HCT116 (cell line): Measurements from ENCODE around the gene MAN2B1. TPM values are rescaled to one million over a fixed set of nuclear protein-coding genes. Genes with fewer than 3 reads are reported as not detected.

Source experiments
- ATAC-seq: fragments of 200-7000 bp; cut with Tn5 transposase; 2 replicates; pipeline ENCODE4 v1.9.1; 2020; ENCODE audit warnings: mild to moderate bottlenecking, moderate library complexity
- BruUV-seq: library from RNA; stranded (reverse); fragments of 400-500 nt; replicated peaks from 2 replicates; lab custom pipeline; 2021; lab: Mats Ljungman, UMichigan
- CTCF ChIA-PET: fragments of 300-600 bp; sonication (Branson Sonifier 250); formaldehyde crosslinking; loops from one replicate; lab custom pipeline; 2021; ENCODE audit warnings: antibody characterized with exemption; lab: Charles Lee
- POLR2A ChIA-PET: fragments of 300-600, 350-600 bp; sonication (Branson Sonifier 250); formaldehyde crosslinking; loops from one replicate; lab custom pipeline; 2021; ENCODE audit warnings: antibody characterized with exemption; lab: Charles Lee
- RAD21 ChIA-PET, 2 experiments: fragments of 300-600 bp; sonication (Branson Sonifier 250); formaldehyde crosslinking; loops; one replicate each; lab custom pipeline; 2023; ENCODE audit warnings: low total read pairs in 2 of 2; ENCODE audit not compliant: uncharacterized antibody in 2 of 2, unreplicated experiment in 2 of 2, low non-redundant PET in 1 of 2; lab: Charles Lee
- DNase-seq: peaks from one replicate; pipeline ENCODE4 v3.0.0-alpha.2; 2010; ENCODE audit warnings: low read depth, low spot score
- H2AFZ ChIP-seq: fragments of 200-600 bp; shearing (Covaris generic), sonication (generic); 2 replicates; pipeline ENCODE4 v1.6.1; 2017; ENCODE audit warnings: low read depth, mixed run types, mixed read lengths, antibody characterized with exemption, low read length; ENCODE audit not compliant: poor library complexity, severe bottlenecking
- H3K27ac ChIP-seq: 2 replicates; pipeline ENCODE4 v1.5.1; 2012; ENCODE audit warnings: low read depth, low read length
- H3K27me3 ChIP-seq: fragments of 200-600 bp; sonication (generic); 2 replicates; pipeline ENCODE4 v1.6.1; 2016; ENCODE audit warnings: mixed run types, low read length, mixed read lengths; ENCODE audit not compliant: insufficient read depth
- H3K36me3 ChIP-seq, 2 experiments: fragments of 200-500 bp in 1 of 2; fragments of 200-600 bp in 1 of 2; sonication (Bioruptor generic) in 1 of 2; sonication (generic) in 1 of 2; 2 replicates each; pipeline versions ENCODE4 v1.5.1 to v1.6.1; 2014 to 2016; ENCODE audit warnings: low read length in 2 of 2, inconsistent platforms in 1 of 2, mixed read lengths in 1 of 2, mixed run types in 1 of 2; ENCODE audit not compliant: insufficient read depth in 2 of 2, control insufficient read depth in 1 of 2
- H3K4me1 ChIP-seq, 2 experiments: fragments of 200-600 bp in 1 of 2; sonication (generic) in 1 of 2; 2 replicates each; pipeline versions ENCODE4 v1.5.1 to v1.6.1; 2012 to 2017; ENCODE audit warnings: low read length in 2 of 2, inconsistent platforms in 1 of 2, mild to moderate bottlenecking in 1 of 2, mixed read lengths in 1 of 2, mixed run types in 1 of 2, moderate library complexity in 1 of 2; ENCODE audit not compliant: insufficient read depth in 2 of 2, control insufficient read depth in 1 of 2
- H3K4me2 ChIP-seq: fragments of 200-600 bp; sonication (generic); 2 replicates; pipeline ENCODE4 v1.6.1; 2017; ENCODE audit warnings: mixed run types, low read length, mixed read lengths
- H3K4me3 ChIP-seq, 2 experiments: fragments of 200-600 bp in 1 of 2; sonication (generic) in 1 of 2; replicated peaks in 1 of 2; 2 replicates each; pipeline ENCODE4 v1.5.1; 2011 to 2016; ENCODE audit warnings: low read length in 2 of 2, control low read depth in 1 of 2, low read depth in 1 of 2, mild to moderate bottlenecking in 1 of 2, mixed read lengths in 1 of 2, mixed run types in 1 of 2
- H3K79me2 ChIP-seq: fragments of 200-600 bp; sonication (generic); 2 replicates; pipeline ENCODE4 v1.6.1; 2017; ENCODE audit warnings: mild to moderate bottlenecking, mixed run types, low read length, moderate library complexity, mixed read lengths; ENCODE audit not compliant: insufficient read depth
- H3K9ac ChIP-seq: fragments of 200-600 bp; sonication (generic); 2 replicates; pipeline ENCODE4 v1.6.1; 2016; ENCODE audit warnings: low read length, mixed read lengths
- H3K9me2 ChIP-seq: fragments of 200-600 bp; sonication (generic), shearing (Covaris generic); 2 replicates; pipeline ENCODE4 v1.6.1; 2017; ENCODE audit warnings: mixed run types, mild to moderate bottlenecking, moderate library complexity; ENCODE audit not compliant: insufficient read depth
- H3K9me3 ChIP-seq, 2 experiments: fragments of 200-500 bp in 1 of 2; fragments of 200-600 bp in 1 of 2; sonication (Bioruptor generic) in 1 of 2; sonication (generic) in 1 of 2; 2 replicates each; pipeline ENCODE4 v1.6.1; 2014 to 2017; ENCODE audit warnings: low read length in 2 of 2, mixed read lengths in 2 of 2, inconsistent platforms in 1 of 2, low read depth in 1 of 2, mild to moderate bottlenecking in 1 of 2, mixed run types in 1 of 2, moderate library complexity in 1 of 2; ENCODE audit not compliant: control insufficient read depth in 1 of 2, insufficient read depth in 1 of 2
- H4K20me1 ChIP-seq: fragments of 200-600 bp; sonication (generic), shearing (Covaris generic); 2 replicates; pipeline ENCODE4 v1.6.1; 2017; ENCODE audit warnings: mixed run types, mild to moderate bottlenecking, moderate library complexity; ENCODE audit not compliant: insufficient read depth
- ATF3 ChIP-seq: IDR thresholded peaks from 2 replicates; pipeline ENCODE4 v1.6.1; 2012
- CEBPB ChIP-seq: IDR thresholded peaks from 2 replicates; pipeline ENCODE4 v1.6.1; 2012; ENCODE audit warnings: low read depth
- EGR1 ChIP-seq: IDR thresholded peaks from 2 replicates; pipeline ENCODE4 v1.6.1; 2012; ENCODE audit warnings: low read depth
- EZH2 ChIP-seq: fragments of 200-600 bp; sonication (generic); IDR thresholded peaks from 2 replicates; pipeline ENCODE4 v1.6.1; 2017; ENCODE audit warnings: antibody characterized with exemption, mixed run types
- FOSL1 ChIP-seq: IDR thresholded peaks from 2 replicates; pipeline ENCODE4 v1.6.1; 2012; ENCODE audit warnings: low read depth
- POLR2A ChIP-seq: IDR thresholded peaks from 2 replicates; pipeline ENCODE4 v1.7.0; 2011; ENCODE audit warnings: borderline replicate concordance; ENCODE audit not compliant: insufficient read depth, insufficient read length; ENCODE audit errors: extremely low read depth
- POLR2AphosphoS5 ChIP-seq: IDR thresholded peaks from 2 replicates; pipeline ENCODE4 v1.6.1; 2011; ENCODE audit warnings: mild to moderate bottlenecking, low read depth, low read length, moderate library complexity
- RAD21 ChIP-seq: IDR thresholded peaks from 2 replicates; pipeline ENCODE4 v1.6.1; 2012; ENCODE audit warnings: low read depth, mild to moderate bottlenecking
- REST ChIP-seq: IDR thresholded peaks from 2 replicates; pipeline ENCODE4 v1.6.1; 2012; ENCODE audit warnings: low read depth
- SIN3A ChIP-seq: IDR thresholded peaks from 2 replicates; pipeline ENCODE4 v1.6.1; 2012; ENCODE audit warnings: low read depth
- SP1 ChIP-seq: IDR thresholded peaks from 2 replicates; pipeline ENCODE4 v1.6.1; 2012; ENCODE audit warnings: low read depth
- TCF7L2 ChIP-seq: IDR thresholded peaks from 2 replicates; pipeline ENCODE4 v1.7.0; 2011; ENCODE audit warnings: borderline replicate concordance, inconsistent platforms; ENCODE audit not compliant: insufficient read depth, insufficient read length; ENCODE audit errors: extremely low read depth
- YY1 ChIP-seq: IDR thresholded peaks from 2 replicates; pipeline ENCODE4 v1.6.1; 2011; ENCODE audit warnings: low read length, low read depth, moderate library complexity, mild to moderate bottlenecking; ENCODE audit not compliant: insufficient replicate concordance; ENCODE audit errors: extremely low read depth
- ZBTB33 ChIP-seq: IDR thresholded peaks from 2 replicates; pipeline ENCODE4 v1.6.1; 2011; ENCODE audit warnings: mild to moderate bottlenecking, low read length, moderate library complexity; ENCODE audit not compliant: insufficient replicate concordance; ENCODE audit errors: extremely low read depth
- ZFX ChIP-seq: fragments of 450-650 bp; IDR thresholded peaks from 2 replicates; pipeline ENCODE4 v1.6.1; 2017
- ZNF274 ChIP-seq: fragments of 200-500 bp; sonication (Bioruptor generic); IDR thresholded peaks from 2 replicates; pipeline ENCODE4 v1.6.1; 2014; ENCODE audit warnings: mild to moderate bottlenecking, low read depth, low read length, inconsistent platforms
- intact Hi-C: fragments of 100-400 bp; cut with micrococcal nuclease; formaldehyde crosslinking; loops from 2 replicates; pipeline ENCODE4 v1.10.0; 2022
- total RNA-seq: library from RNA; stranded (reverse); gene quantifications from one replicate; pipeline ENCODE4 v1.2.1, GENCODE V29; 2021; ENCODE audit not compliant: unreplicated experiment
- TF ChIP-seq, protein P1 (sequence below): IDR thresholded peaks from 2 replicates; pipeline ENCODE4 v1.6.1; 2012

Gene MAN2B1
- total RNA-seq, 1 experiment from 2014 or later, result 48.3 TPM

GRCh38 chr19:12705654-12706331 lies 39.3 kb upstream of the MAN2B1 start (continued):
- TF ChIP-seq REST (no peak), CEBPB (no peak), SP1 (no peak), SIN3A (no peak), EGR1 (no peak), ZNF274 (no peak), RAD21 (no peak), ZFX (no peak)

- intact Hi-C loops, result no loop called here
- peaks cover 9% of the 10 kb centered on the region; the same call in 1 of the 2 replicates for H3K79me2 ChIP-seq
- ChIA-PET POLR2A (no interaction called here), CTCF (no interaction called here), RAD21 (no interaction called here)
- no peaks in the 10 kb centered on the region for H3K27me3 ChIP-seq
- H4K20me1 ChIP-seq, result no peaks in the 10 kb centered on the region
- no peaks in the 10 kb centered on the region for H3K9me3 ChIP-seq
- ATAC-seq, result no peak
- no peak overlapping the region for H3K27ac ChIP-seq
- no peak overlapping the region for H2AFZ ChIP-seq
- H3K9ac ChIP-seq, result no peak overlapping the region
- H3K4me1 ChIP-seq, result no peaks in the 10 kb centered on the region
- no peaks in the 10 kb centered on the region for H3K9me2 ChIP-seq
- DNase-seq, result no peak
- no peak overlapping the region for H3K4me2 ChIP-seq
- no TSS peak for BruUV-seq
- H3K36me3 ChIP-seq, result peaks cover 53 to 71% of the 10 kb centered on the region in 2 experiments
- H3K4me3 ChIP-seq, result no peak overlapping the region
- TF ChIP-seq EZH2 (no peak), ZNF274 (no peak), ZBTB33 (no peak), POLR2AphosphoS5 (no peak), CEBPB (no peak), TCF7L2 (no peak), YY1 (no peak), ATF3 (no peak), POLR2A (no peak), ZFX (no peak), FOSL1 (no peak)
- TF ChIP-seq, protein P1, sequence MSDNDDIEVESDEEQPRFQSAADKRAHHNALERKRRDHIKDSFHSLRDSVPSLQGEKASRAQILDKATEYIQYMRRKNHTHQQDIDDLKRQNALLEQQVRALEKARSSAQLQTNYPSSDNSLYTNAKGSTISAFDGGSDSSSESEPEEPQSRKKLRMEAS, result no peak
Measured at GRCh38 chr19:12705169-12705568, 38.6 kb upstream of the MAN2B1 start.
